HepG2 (cell line): ENCODE results near the gene HMGCS2. TPM values are rescaled to one million over a fixed set of nuclear protein-coding genes. Genes with fewer than 3 reads are reported as not detected.

Experiments used
- ATAC-seq: fragments of 200-7000 bp; cut with Tn5 transposase; 3 replicates; pipeline ENCODE4 v1.9.1; 2020; ENCODE audit warnings: mild to moderate bottlenecking, moderate library complexity
- BruUV-seq: library from RNA; stranded (reverse); fragments of 400-500 nt; replicated peaks from 2 replicates; lab custom pipeline; 2021; lab: Mats Ljungman, UMichigan
- CTCF ChIA-PET: fragments of 300-600 bp; formaldehyde crosslinking; extraction: SDS; loops from one replicate; lab custom pipeline; 2021; ENCODE audit warnings: low total read pairs, inconsistent platforms, low intra/inter-chr PET ratio; lab: Yijun Ruan, JAX
- POLR2A ChIA-PET: fragments of 350-600 bp; sonication (Branson Sonifier 250); formaldehyde crosslinking; loops from one replicate; lab custom pipeline; 2020; ENCODE audit warnings: antibody characterized with exemption, inconsistent platforms; lab: Yijun Ruan, JAX
- DNase-seq: peaks from one replicate; pipeline ENCODE4 v3.0.0-alpha.2; 2015; ENCODE audit warnings: low spot score
- FAIRE-seq: peaks from 3 replicates; lab custom pipeline; 2011; peaks lifted over from hg19 to GRCh38; lab: Jason Lieb, UNC
- H2AFZ ChIP-seq: one replicate; pipeline ENCODE4 v1.6.1; 2011; ENCODE audit warnings: low read length, inconsistent platforms
- H3K27ac ChIP-seq: fragments of 300-600 bp; 3 replicates; pipeline ENCODE4 v1.8.0; 2011; ENCODE audit warnings: mixed run types, mild to moderate bottlenecking, mixed read lengths, low read length, inconsistent platforms; ENCODE audit not compliant: insufficient read depth; ENCODE audit errors: extremely low read length
- H3K27me3 ChIP-seq, 2 experiments: fragments of 200-600 bp in 1 of 2; 2 replicates in 1 of 2; 3 replicates in 1 of 2; pipeline versions ENCODE4 v1.6.0 to v1.8.0; 2011; ENCODE audit warnings: low read length in 2 of 2, mild to moderate bottlenecking in 2 of 2, moderate library complexity in 2 of 2, inconsistent platforms in 1 of 2; ENCODE audit not compliant: insufficient read depth in 2 of 2, control insufficient read depth in 1 of 2
- H3K36me3 ChIP-seq, 2 experiments: fragments of 200-600 bp in 1 of 2; replicated peaks in 1 of 2; 2 replicates in 1 of 2; 3 replicates in 1 of 2; pipeline versions ENCODE4 v1.5.1 to v1.8.0; 2011; ENCODE audit warnings: low read length in 2 of 2, inconsistent platforms in 1 of 2; ENCODE audit not compliant: insufficient read depth in 2 of 2, control insufficient read depth in 1 of 2
- H3K4me1 ChIP-seq: 2 replicates; pipeline ENCODE4 v1.5.1; 2012; ENCODE audit warnings: low read length, inconsistent platforms; ENCODE audit not compliant: insufficient read depth
- H3K4me2 ChIP-seq: 2 replicates; pipeline ENCODE4 v1.6.0; 2011; ENCODE audit warnings: low read depth, low read length, inconsistent platforms
- H3K4me3 ChIP-seq, 3 experiments: fragments of 200-600 bp in 1 of 3; sonication (generic), shearing (Covaris generic) in 1 of 3; replicated peaks in 1 of 3; 2 replicates each; pipeline ENCODE4 v1.5.1; 2011 to 2016; ENCODE audit warnings: low read length in 3 of 3, inconsistent platforms in 2 of 3, low read depth in 2 of 3, mild to moderate bottlenecking in 2 of 3, control low read depth in 1 of 3, mixed read lengths in 1 of 3; ENCODE audit not compliant: insufficient read depth in 1 of 3
- H3K79me2 ChIP-seq: one replicate; pipeline ENCODE4 v1.6.1; 2011; ENCODE audit warnings: low read length, inconsistent platforms; ENCODE audit not compliant: insufficient read depth
- H3K9ac ChIP-seq: 2 replicates; pipeline ENCODE4 v1.6.0; 2011; ENCODE audit warnings: mild to moderate bottlenecking, low read depth, low read length, inconsistent platforms; ENCODE audit not compliant: insufficient read depth
- H3K9me3 ChIP-seq: 2 replicates; pipeline ENCODE4 v1.5.1; 2012; ENCODE audit warnings: mild to moderate bottlenecking, low read length
- H4K20me1 ChIP-seq: 2 replicates; pipeline ENCODE4 v1.6.0; 2011; ENCODE audit warnings: inconsistent platforms, mild to moderate bottlenecking, low read length, moderate library complexity; ENCODE audit not compliant: insufficient read depth
- DR1 ChIP-seq: sonication (generic); formaldehyde crosslinking; IDR thresholded peaks from 2 replicates; pipeline ENCODE4 v1.8.0; 2021; ENCODE audit warnings: mild to moderate bottlenecking, missing genetic modification reagents, inconsistent platforms
- HOXA5 ChIP-seq: sonication (generic); formaldehyde crosslinking; IDR thresholded peaks from 2 replicates; pipeline ENCODE4 v1.4.0; 2020; ENCODE audit warnings: missing genetic modification reagents
- MYNN ChIP-seq: sonication (generic); formaldehyde crosslinking; IDR thresholded peaks from 2 replicates; pipeline ENCODE4 v1.4.0; 2020; ENCODE audit warnings: mild to moderate bottlenecking, low read depth, missing genetic modification reagents
- NBN ChIP-seq: fragments of 450-650 bp; conservative IDR thresholded peaks from 2 replicates; pipeline ENCODE4 v1.6.1; 2017
- RBM22 ChIP-seq: fragments of 200-400 bp; formaldehyde crosslinking; optimal IDR thresholded peaks from 2 replicates; pipeline ENCODE3; 2017; ENCODE audit warnings: mild to moderate bottlenecking, low read length, moderate library complexity
- ZEB1 ChIP-seq: IDR thresholded peaks from 2 replicates; pipeline ENCODE4 v1.6.1; 2012; ENCODE audit warnings: mild to moderate bottlenecking, low read depth, inconsistent platforms; ENCODE audit not compliant: insufficient replicate concordance
- ZNF276 ChIP-seq: sonication (generic); formaldehyde crosslinking; IDR thresholded peaks from 2 replicates; pipeline ENCODE4 v1.4.0; 2020; ENCODE audit warnings: mild to moderate bottlenecking, low read depth, missing genetic modification reagents
- ZNF44 ChIP-seq: sonication (generic); formaldehyde crosslinking; IDR thresholded peaks from 2 replicates; pipeline ENCODE4 v1.5.1; 2020; ENCODE audit warnings: mild to moderate bottlenecking, missing genetic modification reagents
- ZNF569 ChIP-seq: sonication (generic); formaldehyde crosslinking; IDR thresholded peaks from 2 replicates; pipeline ENCODE4 v1.5.0; 2020; ENCODE audit warnings: mild to moderate bottlenecking, missing genetic modification reagents, moderate library complexity, borderline replicate concordance
- ZNF589 ChIP-seq: sonication (generic); formaldehyde crosslinking; conservative IDR thresholded peaks from 2 replicates; pipeline ENCODE4 v1.8.0; 2022; ENCODE audit warnings: mild to moderate bottlenecking, moderate library complexity, missing genetic modification reagents
- ZNF687 ChIP-seq: sonication (generic); formaldehyde crosslinking; IDR thresholded peaks from 2 replicates; pipeline ENCODE4 v1.5.1; 2020; ENCODE audit warnings: mild to moderate bottlenecking, missing genetic modification reagents, moderate library complexity
- WGBS: methylation state at CpG from one replicate; pipeline ENCODE4 v1.1.6; 2017; ENCODE audit warnings: low lambda C conversion rate; 5-methylcytosine and 5-hydroxymethylcytosine counted together
- in situ Hi-C: cut with HindIII; loops from 2 replicates; pipeline ENCODE4 v1.10.0; 2017; ENCODE audit warnings: low pct_unique_long_range_greater_than_20kb; ENCODE audit not compliant: extremely low pct_ligation_motif_present
- intact Hi-C: fragments of 100-400 bp; cut with micrococcal nuclease; formaldehyde crosslinking; loops from one replicate; pipeline ENCODE4 v1.10.0; 2022; ENCODE audit not compliant: unreplicated experiment
- polyA plus RNA-seq, 8 experiments: library from polyadenylated mRNA; depleted of rRNA in 3 of 8; stranded (reverse) in 7 of 8; unstranded in 1 of 8; fragments of >200 nt; fragmentation: Illumina TruSeq in 4 of 8; extraction: Trizol in 4 of 8; gene quantifications; 2 replicates each; pipeline versions ENCODE4 v1.2.1 to v1.2.3, GENCODE V29; 2011 to 2016; ENCODE audit warnings: low read depth in 4 of 8, missing spikeins in 1 of 8, mixed read lengths in 1 of 8; ENCODE audit not compliant: insufficient read depth in 1 of 8
- total RNA-seq, 5 experiments: library from RNA; depleted of rRNA; stranded (reverse); fragments of >200 nt; fragmentation: Illumina TruSeq; extraction: Trizol; gene quantifications; 2 replicates each; pipeline ENCODE4 v1.2.3, GENCODE V29; 2016; ENCODE audit warnings: low read depth in 1 of 5

Gene HMGCS2
- total and polyA plus RNA-seq, 2 of the 13 experiments (the other 11 are each of a cell fraction or from before 2014, with no cell fraction given): 0.44 to 1.5 TPM

- no peaks in the 10 kb centered on the region for H3K9me3 ChIP-seq
- 98% methylated on average over 11 of the region's 11 CpGs for WGBS
- no peaks in the 10 kb centered on the region for H3K27me3 ChIP-seq
- no peak overlapping the region for H2AFZ ChIP-seq
- no peak overlapping the region for H3K9ac ChIP-seq
- intact Hi-C loops (no loop called here), in situ Hi-C loops (no loop called here)
- H4K20me1 ChIP-seq: peaks cover 15% of the 10 kb centered on the region
- no peak for ATAC-seq
- peaks cover 24 to 61% of the 10 kb centered on the region in 2 experiments for H3K36me3 ChIP-seq
- FAIRE-seq: no peak
- no peak for DNase-seq
- H3K4me1 ChIP-seq: peaks cover 99% of the 10 kb centered on the region
- CTCF ChIA-PET: no interaction called here
- H3K4me2 ChIP-seq: no peak overlapping the region
- POLR2A ChIA-PET: interaction anchor here (2.2 kb wide), 1 partner anchor 9 kb away, joined by 15 read pairs; the partner anchor contains the start of gene PHGDH
- no peak overlapping the region for H3K4me3 ChIP-seq
- peak overlapping the region; percentile 60 for H3K27ac ChIP-seq
- no TSS peak for BruUV-seq
- peaks cover 60% of the 10 kb centered on the region for H3K79me2 ChIP-seq
- TF ChIP-seq ZNF589: no peak
- peak; percentile 28; the same call in 1 of the 2 replicates for TF ChIP-seq ZNF687
Measured at GRCh38 chr1:119720866-119721440, 47.8 kb downstream of the HMGCS2 start.

- Histone ChIP-seq H3K27ac (no peak overlapping the region), H3K9me3 (no peaks in the 10 kb centered on the region), H3K79me2 (peaks cover 73% of the 10 kb centered on the region), H3K4me2 (no peak overlapping the region), H3K9ac (no peak overlapping the region), H3K36me3 (peaks cover 19 to 46% of the 10 kb centered on the region in 2 experiments), H3K27me3 (no peaks in the 10 kb centered on the region)
- intact Hi-C loops: no loop called here
- ATAC-seq: no peak
- 93% methylated on average over 3 of the region's 3 CpGs for WGBS
- CTCF ChIA-PET: no interaction called here
- FAIRE-seq: no peak
- no peak for DNase-seq
- TF ChIP-seq ZNF276 (CRISPR knock-in tag) (no peak), ZNF44 (CRISPR knock-in tag) (no peak), RBM22 (peak; percentile 21), MYNN (CRISPR knock-in tag) (no peak), ZNF569 (CRISPR knock-in tag) (no peak), DR1 (CRISPR knock-in tag) (no peak), ZEB1 (no peak), HOXA5 (CRISPR knock-in tag) (no peak), NBN (no peak)
- TF ChIP-seq, all 625 proteins: peak for 1
- Histone ChIP-seq H3K4me1 (peaks cover 99% of the 10 kb centered on the region), H2AFZ (no peak overlapping the region), H3K4me3 (no peak overlapping the region), H4K20me1 (peaks cover 26% of the 10 kb centered on the region)
- BruUV-seq: no TSS peak
- in situ Hi-C loops: loop anchor here (10.0 kb wide), 1 partner anchor 64 kb away; no protein-coding TSS in a partner anchor
- POLR2A ChIA-PET: no interaction called here
Measured at GRCh38 chr1:119718972-119719371, 49.7 kb downstream of the HMGCS2 start.
